ENCODE data around the gene ANAPC5. TPM values are rescaled to one million over a fixed set of nuclear protein-coding genes. Genes with fewer than 3 reads are reported as not detected.

ANAPC5 gene
- total RNA-seq, 1 donor from 2014 or later: 85.8 TPM

GRCh38 chr12:121365416-121366062 is 13.3 kb upstream of the ANAPC5 start:
- Mint-ChIP-seq H3K36me3 (ENCODE audit: low read depth, unreplicated experiment) (no peaks in the 10 kb centered on the region), H3K4me3 (ENCODE audit: unreplicated experiment) (no peak overlapping the region), H3K4me1 (ENCODE audit: low read depth, unreplicated experiment) (peaks cover 5% of the 10 kb centered on the region), H3K9me3 (ENCODE audit: unreplicated experiment) (no peaks in the 10 kb centered on the region), H3K27ac (ENCODE audit: unreplicated experiment) (no peak overlapping the region), H3K27me3 (ENCODE audit: low read depth, unreplicated experiment) (peaks cover 6% of the 10 kb centered on the region)
- no peaks in the 10 kb centered on the region for H3K27me3 ChIP-seq (ENCODE audit: insufficient read depth, low read length)
- no peaks in the 10 kb centered on the region for H3K36me3 ChIP-seq (ENCODE audit: insufficient read depth, low read length)
- no peak overlapping the region for H3K4me3 ChIP-seq (ENCODE audit: insufficient read depth, low read depth, low read length)
- FAIRE-seq (no peak), DNase-seq (ENCODE audit: low read depth) (no peak)
- H3K4me1 ChIP-seq (ENCODE audit: insufficient read depth, low read length): peaks cover 7% of the 10 kb centered on the region
- no peak overlapping the region for H3K27ac ChIP-seq (ENCODE audit: low read depth, low read length)
- H3K79me2 ChIP-seq (ENCODE audit: insufficient read depth, low read length): no peaks in the 10 kb centered on the region
- peak overlapping the region; percentile 78 for H3K4me2 ChIP-seq (ENCODE audit: low read length)
- no peaks in the 10 kb centered on the region for H3K9me3 ChIP-seq (ENCODE audit: insufficient read depth, low read depth, low read length)
- no peak overlapping the region for H3K9ac ChIP-seq (ENCODE audit: low read length)
- H2AFZ ChIP-seq (ENCODE audit: low read depth, low read length): peak overlapping the region; percentile 83
- H4K20me1 ChIP-seq (ENCODE audit: insufficient read depth, low read length): no peaks in the 10 kb centered on the region
- TF ChIP-seq, protein P1, sequence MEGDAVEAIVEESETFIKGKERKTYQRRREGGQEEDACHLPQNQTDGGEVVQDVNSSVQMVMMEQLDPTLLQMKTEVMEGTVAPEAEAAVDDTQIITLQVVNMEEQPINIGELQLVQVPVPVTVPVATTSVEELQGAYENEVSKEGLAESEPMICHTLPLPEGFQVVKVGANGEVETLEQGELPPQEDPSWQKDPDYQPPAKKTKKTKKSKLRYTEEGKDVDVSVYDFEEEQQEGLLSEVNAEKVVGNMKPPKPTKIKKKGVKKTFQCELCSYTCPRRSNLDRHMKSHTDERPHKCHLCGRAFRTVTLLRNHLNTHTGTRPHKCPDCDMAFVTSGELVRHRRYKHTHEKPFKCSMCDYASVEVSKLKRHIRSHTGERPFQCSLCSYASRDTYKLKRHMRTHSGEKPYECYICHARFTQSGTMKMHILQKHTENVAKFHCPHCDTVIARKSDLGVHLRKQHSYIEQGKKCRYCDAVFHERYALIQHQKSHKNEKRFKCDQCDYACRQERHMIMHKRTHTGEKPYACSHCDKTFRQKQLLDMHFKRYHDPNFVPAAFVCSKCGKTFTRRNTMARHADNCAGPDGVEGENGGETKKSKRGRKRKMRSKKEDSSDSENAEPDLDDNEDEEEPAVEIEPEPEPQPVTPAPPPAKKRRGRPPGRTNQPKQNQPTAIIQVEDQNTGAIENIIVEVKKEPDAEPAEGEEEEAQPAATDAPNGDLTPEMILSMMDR (IDR thresholded peaks at IDR 0.05; ENCODE audit: insufficient read depth, low read depth, low read length): no peak
- no peak for TF ChIP-seq EZH2 (IDR thresholded peaks at IDR 0.05; ENCODE audit: insufficient read depth, low read length)

- Mint-ChIP-seq H3K4me3 (ENCODE audit: unreplicated experiment) (no peak overlapping the region), H3K27ac (ENCODE audit: unreplicated experiment) (no peak overlapping the region), H3K4me1 (ENCODE audit: low read depth, unreplicated experiment) (peaks cover 5% of the 10 kb centered on the region), H3K27me3 (ENCODE audit: low read depth, unreplicated experiment) (peaks cover 9% of the 10 kb centered on the region), H3K36me3 (ENCODE audit: low read depth, unreplicated experiment) (no peaks in the 10 kb centered on the region), H3K9me3 (ENCODE audit: unreplicated experiment) (no peaks in the 10 kb centered on the region)
- FAIRE-seq (peak; percentile 32), DNase-seq (ENCODE audit: low read depth) (peak; percentile 25)
- TF ChIP-seq EZH2 (IDR thresholded peaks at IDR 0.05; ENCODE audit: insufficient read depth, low read length): no peak
- TF ChIP-seq, protein P1 (IDR thresholded peaks at IDR 0.05; ENCODE audit: insufficient read depth, low read depth, low read length): no peak
- peak overlapping the region; percentile 78 for H3K4me2 ChIP-seq (ENCODE audit: low read length)
- H3K9me3 ChIP-seq (ENCODE audit: insufficient read depth, low read depth, low read length): no peaks in the 10 kb centered on the region
- H3K9ac ChIP-seq (ENCODE audit: low read length): peak overlapping the region; percentile 29
- no peak overlapping the region for H3K4me3 ChIP-seq (ENCODE audit: insufficient read depth, low read depth, low read length)
- no peaks in the 10 kb centered on the region for H3K36me3 ChIP-seq (ENCODE audit: insufficient read depth, low read length)
- no peaks in the 10 kb centered on the region for H4K20me1 ChIP-seq (ENCODE audit: insufficient read depth, low read length)
- no peaks in the 10 kb centered on the region for H3K27me3 ChIP-seq (ENCODE audit: insufficient read depth, low read length)
- no peak overlapping the region for H3K27ac ChIP-seq (ENCODE audit: low read depth, low read length)
- no peaks in the 10 kb centered on the region for H3K79me2 ChIP-seq (ENCODE audit: insufficient read depth, low read length)
- H2AFZ ChIP-seq (ENCODE audit: low read depth, low read length): peak overlapping the region; percentile 83
- peaks cover 7% of the 10 kb centered on the region for H3K4me1 ChIP-seq (ENCODE audit: insufficient read depth, low read length)
Observed at GRCh38 chr12:121364683-121365121, 12.5 kb upstream of the ANAPC5 start.

GRCh38 chr12:121358073-121358472 is 5.9 kb upstream of the ANAPC5 start:
- FAIRE-seq (no peak), DNase-seq (ENCODE audit: low read depth) (no peak)
- H3K27ac ChIP-seq (ENCODE audit: low read depth, low read length): no peak overlapping the region
- H3K27ac Mint-ChIP-seq (ENCODE audit: unreplicated experiment): no peak overlapping the region
- H3K4me3 ChIP-seq (ENCODE audit: insufficient read depth, low read depth, low read length): no peak overlapping the region
- no peak overlapping the region for H3K4me2 ChIP-seq (ENCODE audit: low read length)
- H4K20me1 ChIP-seq (ENCODE audit: insufficient read depth, low read length): no peaks in the 10 kb centered on the region
- peaks cover 2% of the 10 kb centered on the region for H3K4me1 ChIP-seq (ENCODE audit: insufficient read depth, low read length)
- H3K4me3 Mint-ChIP-seq (ENCODE audit: unreplicated experiment): no peak overlapping the region
- no peaks in the 10 kb centered on the region for H3K36me3 Mint-ChIP-seq (ENCODE audit: low read depth, unreplicated experiment)
- H3K27me3 ChIP-seq (ENCODE audit: insufficient read depth, low read length): no peaks in the 10 kb centered on the region
- no peaks in the 10 kb centered on the region for H3K9me3 ChIP-seq (ENCODE audit: insufficient read depth, low read depth, low read length)
- peaks cover 6% of the 10 kb centered on the region for H3K27me3 Mint-ChIP-seq (ENCODE audit: low read depth, unreplicated experiment)
- no peaks in the 10 kb centered on the region for H3K9me3 Mint-ChIP-seq (ENCODE audit: unreplicated experiment)
- no peak overlapping the region for H2AFZ ChIP-seq (ENCODE audit: low read depth, low read length)
- TF ChIP-seq, protein P1 (IDR thresholded peaks at IDR 0.05; ENCODE audit: insufficient read depth, low read depth, low read length): no peak
- TF ChIP-seq EZH2 (IDR thresholded peaks at IDR 0.05; ENCODE audit: insufficient read depth, low read length): no peak
- H3K79me2 ChIP-seq (ENCODE audit: insufficient read depth, low read length): no peaks in the 10 kb centered on the region
- no peak overlapping the region for H3K9ac ChIP-seq (ENCODE audit: low read length)
- H3K36me3 ChIP-seq (ENCODE audit: insufficient read depth, low read length): no peaks in the 10 kb centered on the region
- no peaks in the 10 kb centered on the region for H3K4me1 Mint-ChIP-seq (ENCODE audit: low read depth, unreplicated experiment)
